SW 1271 (cell line): ENCODE data around the gene USO1.

Experiments
- DNase-seq, 2 experiments: peaks; one replicate each; lab custom pipeline; 2025; lab: John Stamatoyannopoulos, UW

USO1 gene

DNA sequence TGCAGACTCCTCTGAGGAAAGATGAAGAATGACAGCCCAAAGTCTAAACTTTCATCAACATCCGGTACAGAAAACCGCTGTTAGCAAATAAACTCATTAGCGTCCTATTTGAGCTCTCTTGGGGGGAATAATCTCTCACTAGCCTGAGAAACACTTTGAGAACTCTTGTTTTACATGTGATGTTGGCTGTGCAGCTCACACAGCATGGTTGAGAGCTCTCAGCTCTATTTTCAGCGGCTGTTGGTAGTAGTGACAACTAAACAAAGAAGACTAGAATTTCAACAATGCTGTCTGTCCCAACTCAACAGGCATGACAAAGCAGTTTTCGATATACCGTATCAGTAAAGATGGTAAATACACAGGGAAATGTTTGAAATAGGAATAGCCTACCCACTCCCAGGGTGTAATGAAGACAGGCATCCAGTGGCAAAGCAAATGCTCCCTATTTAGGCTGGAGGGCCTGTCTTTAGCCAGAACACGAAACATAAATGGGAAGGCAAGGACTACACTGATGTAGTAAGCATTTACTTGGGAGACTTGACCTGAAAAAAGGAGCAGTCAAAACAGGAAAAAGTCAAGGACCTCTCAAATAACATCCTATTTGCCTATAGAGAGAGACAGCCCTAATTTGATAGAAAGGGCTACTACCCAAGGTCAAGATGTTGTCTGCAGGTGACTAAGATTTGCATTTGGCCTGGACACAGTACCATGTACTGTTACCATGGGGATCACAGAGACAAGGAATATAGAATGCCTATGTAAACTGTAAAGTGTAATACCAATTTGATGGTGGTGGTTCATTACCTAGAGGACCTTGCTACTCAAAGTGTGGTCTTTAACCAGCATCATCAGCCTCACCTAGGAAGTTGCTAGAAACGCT, 117.5 kb downstream of the USO1 start:
- DNase-seq, result no peak

- no peak for DNase-seq
These were observed 119.2 kb downstream of the USO1 start for GRCh38 chr4:75843596-75843995.

DNA sequence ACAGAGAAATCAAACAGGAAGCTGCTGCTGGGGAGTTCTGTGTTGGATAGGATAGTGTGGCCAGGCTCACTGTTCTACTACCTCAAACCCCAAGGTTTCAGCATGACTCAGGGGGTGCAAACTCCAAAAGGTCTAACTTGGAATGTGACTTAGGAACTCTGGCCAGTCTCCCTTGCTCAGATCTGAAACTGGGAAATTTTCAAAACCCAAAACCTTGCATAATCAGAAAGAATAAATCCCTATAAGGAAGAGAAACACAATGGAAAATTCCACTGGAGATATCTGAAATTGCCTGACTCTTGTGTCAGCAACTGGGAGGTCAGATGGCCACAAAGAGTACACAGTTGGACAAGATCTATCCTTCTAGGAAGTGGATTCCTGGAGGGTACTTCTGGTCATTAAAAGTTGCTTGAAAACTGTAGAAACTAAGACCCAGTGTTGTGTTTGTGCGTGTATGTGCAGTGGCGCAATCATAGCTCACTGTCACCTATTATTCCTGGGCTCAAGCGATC, 119.8 kb downstream of the USO1 start:
- peak in 1 of 2 experiments; percentile 6 for DNase-seq

DNA sequence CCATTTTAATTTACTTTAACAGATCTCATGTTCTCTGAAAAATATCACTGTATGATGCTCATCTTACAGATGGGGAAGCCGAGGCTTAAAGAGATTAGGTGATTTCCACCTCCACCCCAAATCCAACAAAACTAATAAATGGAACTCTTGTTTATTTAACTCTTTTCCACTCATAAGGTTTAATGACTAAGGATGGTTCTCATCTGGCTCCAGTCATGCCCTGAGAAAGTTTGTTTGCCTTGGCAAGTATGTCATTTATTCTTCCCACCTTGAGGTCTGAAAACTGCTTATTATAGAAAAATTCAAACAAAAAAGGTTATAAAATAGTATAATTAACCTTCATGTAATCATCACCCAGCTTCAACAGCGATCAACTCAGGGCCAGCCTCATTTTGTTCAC, 121.6 kb downstream of the USO1 start:
- no peak for DNase-seq

GRCh38 chr4:75848171-75848760, 123.9 kb downstream of the USO1 start:
- DNase-seq, result peak; percentile 8 to 69

DNA sequence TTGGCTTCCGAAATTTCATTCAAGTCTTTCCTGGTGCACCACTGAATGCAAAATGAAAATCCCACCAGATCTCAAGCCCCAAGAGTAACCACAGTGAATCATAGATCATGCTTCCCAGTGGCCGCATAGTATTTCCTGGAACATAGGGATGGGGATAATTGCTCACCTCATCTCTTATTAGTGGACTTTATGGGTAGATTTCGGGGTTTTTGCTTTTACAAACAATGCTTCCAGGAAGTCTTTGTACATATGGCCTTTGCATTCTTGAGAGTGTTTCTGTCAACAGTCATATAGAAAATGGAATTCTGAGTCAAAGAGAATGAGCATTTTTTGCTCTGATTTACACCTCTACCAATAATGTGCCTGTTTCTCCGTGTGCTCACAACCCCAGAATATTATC, 124.5 kb downstream of the USO1 start:
- DNase-seq, result no peak

DNA sequence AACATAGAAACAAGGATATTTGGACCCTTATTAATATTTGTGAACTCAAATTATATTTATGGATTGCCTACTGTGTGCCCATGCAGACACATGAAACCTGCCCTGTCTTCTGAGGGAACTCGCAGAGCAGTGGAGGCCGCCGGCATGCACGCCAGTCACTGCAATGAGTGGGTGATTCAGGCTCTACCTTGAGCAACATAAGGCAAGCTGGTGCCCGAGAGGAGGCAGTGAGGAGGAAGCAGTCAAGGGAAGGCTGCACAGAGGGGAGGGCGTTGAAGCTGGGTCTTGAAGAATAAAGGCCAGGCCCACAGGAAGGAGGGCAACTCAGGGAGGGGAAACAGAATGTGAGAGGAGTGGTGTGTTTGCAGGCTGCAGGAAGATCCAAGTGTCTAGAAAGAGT, 125.1 kb downstream of the USO1 start:
- DNase-seq, result no peak

DNA sequence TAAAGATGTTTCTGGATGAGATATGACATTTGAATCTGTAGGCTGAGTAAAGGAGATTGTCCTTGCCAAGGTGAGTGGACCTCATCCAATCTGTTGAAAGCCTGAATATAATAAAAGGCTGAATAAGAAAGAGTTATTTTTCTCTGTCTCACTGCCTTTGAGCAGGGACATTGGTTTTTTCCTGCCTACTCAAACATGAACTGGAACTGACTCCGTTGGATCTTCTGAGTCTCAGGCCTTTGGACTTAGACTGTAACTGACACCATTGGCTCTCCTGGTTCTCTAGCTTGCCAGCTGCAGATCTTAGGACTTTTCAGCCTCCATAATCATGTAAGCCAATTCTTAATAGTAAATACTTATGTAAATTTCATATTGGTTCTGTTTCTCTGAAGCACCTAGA, 134.3 kb downstream of the USO1 start:
- no peak for DNase-seq

DNA sequence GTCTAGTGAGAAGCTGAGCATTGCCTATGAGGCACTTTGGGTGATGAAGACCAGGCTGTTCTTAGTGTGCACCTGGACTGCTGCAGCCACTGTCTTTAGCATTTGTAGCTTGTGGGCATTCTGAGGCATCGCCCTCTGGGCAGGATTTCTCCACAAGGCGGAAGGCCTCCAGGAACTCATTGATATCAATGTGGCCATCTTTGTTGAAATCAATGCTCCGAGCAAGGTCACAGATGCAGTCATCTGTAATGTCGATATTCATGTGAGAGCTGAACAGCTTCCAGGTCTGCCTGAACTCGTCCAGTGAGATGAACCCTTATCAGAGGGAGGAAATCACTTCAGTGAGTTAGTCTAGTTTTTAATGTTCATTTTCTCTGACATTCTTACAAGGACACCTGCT, 136.2 kb downstream of the USO1 start:
- no peak for DNase-seq
